ENCODE data around the gene SETDB2. TPM values are rescaled to one million over a fixed set of nuclear protein-coding genes. Genes with fewer than 3 reads are reported as not detected.

Gene SETDB2
- total and polyA plus RNA-seq, 4 donors: 5.0 to 22.9 (median 8.6) TPM

DNA sequence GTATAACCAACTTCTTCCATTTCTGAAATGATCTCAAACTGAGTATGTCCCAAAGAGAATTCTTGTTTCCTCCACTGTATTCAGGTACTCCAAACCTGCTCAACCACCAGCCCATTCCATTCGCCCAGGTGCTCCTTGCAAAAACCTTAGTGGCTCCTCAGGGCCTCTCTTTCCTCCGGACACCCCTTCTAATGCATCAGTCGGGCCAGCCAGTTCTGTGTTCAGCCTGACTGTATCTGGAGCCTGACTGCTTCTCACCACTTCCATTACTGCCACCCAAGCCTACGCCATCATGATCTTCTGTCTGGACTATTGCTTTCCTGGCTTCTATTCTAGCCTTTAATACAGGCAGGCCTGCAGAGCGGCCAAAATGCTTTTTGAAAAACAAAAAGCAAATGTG lies 53.2 kb downstream of the SETDB2 start:
- Histone ChIP-seq H3K4me3 (no peak overlapping the region), H3K4me1 (ENCODE audit: control insufficient read depth in 5 of 5, insufficient read depth in 5 of 5, low read length in 5 of 5) (peaks cover 0 to 4% (median 0%) of the 10 kb centered on the region in 5 donors), H3K36me3 (ENCODE audit: control insufficient read depth in 4 of 4, insufficient read depth in 4 of 4, low read length in 4 of 4) (peaks cover 0 to 10% (median under 1%) of the 10 kb centered on the region in 4 donors), H3K9me3 (ENCODE audit: control insufficient read depth in 4 of 4, insufficient read depth in 3 of 4, low read length in 3 of 4) (no peaks in the 10 kb centered on the region), H3K9ac (ENCODE audit: insufficient read depth in 1 of 2, low read length in 2 of 2) (no peak overlapping the region), H3K27ac (ENCODE audit: low read depth in 1 of 2, low read length in 1 of 2) (peak overlapping the region in 1 of 2 donors; percentile 21), H3K27me3 (ENCODE audit: control insufficient read depth in 3 of 3, insufficient read depth in 3 of 3, low read length in 2 of 3) (no peaks in the 10 kb centered on the region)
- no peak for ATAC-seq (ENCODE audit: insufficient read depth, low FRiP score)
- TF ChIP-seq, protein P1, sequence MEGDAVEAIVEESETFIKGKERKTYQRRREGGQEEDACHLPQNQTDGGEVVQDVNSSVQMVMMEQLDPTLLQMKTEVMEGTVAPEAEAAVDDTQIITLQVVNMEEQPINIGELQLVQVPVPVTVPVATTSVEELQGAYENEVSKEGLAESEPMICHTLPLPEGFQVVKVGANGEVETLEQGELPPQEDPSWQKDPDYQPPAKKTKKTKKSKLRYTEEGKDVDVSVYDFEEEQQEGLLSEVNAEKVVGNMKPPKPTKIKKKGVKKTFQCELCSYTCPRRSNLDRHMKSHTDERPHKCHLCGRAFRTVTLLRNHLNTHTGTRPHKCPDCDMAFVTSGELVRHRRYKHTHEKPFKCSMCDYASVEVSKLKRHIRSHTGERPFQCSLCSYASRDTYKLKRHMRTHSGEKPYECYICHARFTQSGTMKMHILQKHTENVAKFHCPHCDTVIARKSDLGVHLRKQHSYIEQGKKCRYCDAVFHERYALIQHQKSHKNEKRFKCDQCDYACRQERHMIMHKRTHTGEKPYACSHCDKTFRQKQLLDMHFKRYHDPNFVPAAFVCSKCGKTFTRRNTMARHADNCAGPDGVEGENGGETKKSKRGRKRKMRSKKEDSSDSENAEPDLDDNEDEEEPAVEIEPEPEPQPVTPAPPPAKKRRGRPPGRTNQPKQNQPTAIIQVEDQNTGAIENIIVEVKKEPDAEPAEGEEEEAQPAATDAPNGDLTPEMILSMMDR (IDR thresholded peaks at IDR 0.05; ENCODE audit: control extremely low read depth, extremely low read depth): no peak
- WGBS, 2 donors: 86 to 95% methylated on average over 5 of the region's 5 CpGs
- DNase-seq: peak in 2 of 3 donors; percentile 2 to 5

DNA sequence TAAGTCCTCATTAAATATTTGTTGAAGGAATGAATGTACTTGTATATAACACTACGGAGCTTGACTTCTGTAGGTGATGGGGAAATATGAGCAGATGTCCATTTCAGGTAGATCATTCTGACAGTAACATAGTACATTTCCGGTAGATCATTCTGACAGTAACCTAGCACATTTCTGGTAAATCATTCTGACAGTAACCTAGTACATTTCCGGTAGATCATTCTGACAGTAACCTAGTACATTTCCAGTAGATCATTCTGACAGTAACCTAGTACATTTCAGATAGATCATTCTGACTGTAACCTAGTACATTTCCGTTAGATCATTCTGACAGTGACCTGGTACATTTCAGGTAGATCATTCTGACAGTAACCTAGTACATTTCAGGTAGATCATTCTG lies 54.1 kb downstream of the SETDB2 start:
- Histone ChIP-seq H3K9me3 (ENCODE audit: control insufficient read depth in 4 of 4, insufficient read depth in 3 of 4, low read length in 3 of 4) (no peaks in the 10 kb centered on the region), H3K36me3 (ENCODE audit: control insufficient read depth in 4 of 4, insufficient read depth in 4 of 4, low read length in 4 of 4) (peaks cover 0 to 10% (median 2%) of the 10 kb centered on the region in 4 donors), H3K4me3 (no peak overlapping the region), H3K4me1 (ENCODE audit: control insufficient read depth in 5 of 5, insufficient read depth in 5 of 5, low read length in 5 of 5) (peaks cover 0 to 4% (median 2%) of the 10 kb centered on the region in 5 donors), H3K9ac (ENCODE audit: insufficient read depth in 1 of 2, low read length in 2 of 2) (no peak overlapping the region), H3K27ac (ENCODE audit: low read depth in 1 of 2, low read length in 1 of 2) (no peak overlapping the region), H3K27me3 (ENCODE audit: control insufficient read depth in 3 of 3, insufficient read depth in 3 of 3, low read length in 2 of 3) (no peaks in the 10 kb centered on the region)
- TF ChIP-seq, protein P1 (IDR thresholded peaks at IDR 0.05; ENCODE audit: control extremely low read depth, extremely low read depth): no peak
- ATAC-seq (ENCODE audit: insufficient read depth, low FRiP score) (no peak), DNase-seq (no peak)
- WGBS, 2 donors: 85 to 90% methylated on average over 4 of the region's 4 CpGs

DNA sequence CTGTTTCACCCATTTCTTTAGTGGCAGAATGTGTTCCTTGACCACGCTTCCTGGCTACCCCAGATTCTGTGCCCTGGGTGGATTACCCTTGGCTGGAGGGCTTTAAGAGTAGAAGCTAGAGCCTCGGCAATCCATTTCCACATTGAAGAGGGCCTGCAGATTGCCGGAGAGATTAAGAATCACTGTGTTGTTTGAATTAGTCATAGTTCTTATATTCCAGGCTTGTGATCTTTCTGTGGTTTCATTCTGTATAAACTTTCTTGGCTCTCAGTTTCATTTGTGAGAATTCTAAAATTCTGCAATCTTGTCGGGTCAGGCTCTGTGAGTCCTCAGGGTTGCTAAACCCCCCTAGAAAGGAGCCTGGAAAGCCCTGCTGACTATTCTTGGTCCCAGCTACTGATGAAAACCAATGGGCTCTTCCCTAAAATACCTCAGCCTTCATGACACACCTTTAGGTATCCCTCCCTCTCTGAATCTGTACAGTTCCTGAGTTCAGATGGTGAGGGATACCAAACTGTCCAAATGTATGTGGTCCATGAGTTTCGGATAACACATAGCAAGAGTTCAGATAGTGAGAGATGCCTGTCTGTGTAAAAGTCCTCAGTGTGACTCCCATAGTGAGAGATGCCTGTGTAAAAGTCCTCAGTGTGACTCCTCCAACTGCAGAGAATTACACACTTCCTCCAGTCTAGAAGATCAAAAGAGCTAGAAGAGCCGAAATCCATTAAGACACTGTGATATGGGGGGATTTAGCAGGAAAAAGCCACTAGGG lies 56.0 kb downstream of the SETDB2 start:
- TF ChIP-seq, protein P1 (IDR thresholded peaks at IDR 0.05; ENCODE audit: control extremely low read depth, extremely low read depth): no peak
- Histone ChIP-seq H3K27ac (ENCODE audit: low read depth in 1 of 2, low read length in 1 of 2) (peak overlapping the region in 1 of 2 donors; percentile 61), H3K27me3 (ENCODE audit: control insufficient read depth in 3 of 3, insufficient read depth in 3 of 3, low read length in 2 of 3) (no peaks in the 10 kb centered on the region), H3K36me3 (ENCODE audit: control insufficient read depth in 4 of 4, insufficient read depth in 4 of 4, low read length in 4 of 4) (peaks cover 0 to 10% (median 3%) of the 10 kb centered on the region in 4 donors), H3K4me3 (no peak overlapping the region), H3K9ac (ENCODE audit: insufficient read depth in 1 of 2, low read length in 2 of 2) (no peak overlapping the region), H3K9me3 (ENCODE audit: control insufficient read depth in 4 of 4, insufficient read depth in 3 of 4, low read length in 3 of 4) (no peaks in the 10 kb centered on the region), H3K4me1 (ENCODE audit: control insufficient read depth in 5 of 5, insufficient read depth in 5 of 5, low read length in 5 of 5) (peaks cover 0 to 5% (median 0%) of the 10 kb centered on the region in 5 donors)
- WGBS, 2 donors: 73 to 89% methylated on average over 6 of the region's 6 CpGs
- no peak for ATAC-seq (ENCODE audit: insufficient read depth, low FRiP score)
- peak in 1 of 3 donors; percentile 4 for DNase-seq
